PFSK-1 (cell line): Measurements from ENCODE around the gene CBX3.

Experiments
- FOXP2 ChIP-seq: optimal IDR thresholded peaks from 2 replicates; pipeline ENCODE3; 2011; ENCODE audit warnings: borderline replicate concordance, control low read depth, inconsistent platforms; ENCODE audit not compliant: insufficient read depth; ENCODE audit errors: extremely low read length, extremely low read depth
- POLR2AphosphoS5 ChIP-seq: IDR thresholded peaks from 2 replicates; pipeline ENCODE4 v1.6.1; 2012; ENCODE audit warnings: low read depth, mild to moderate bottlenecking, control low read depth, low read length, moderate library complexity
- SIN3A ChIP-seq: IDR thresholded peaks from 2 replicates; pipeline ENCODE4 v1.6.1; 2012; ENCODE audit warnings: mild to moderate bottlenecking, low read length, moderate library complexity, borderline replicate concordance; ENCODE audit not compliant: insufficient read depth
- TAF1 ChIP-seq: IDR thresholded peaks from 2 replicates; pipeline ENCODE4 v1.6.1; 2012; ENCODE audit warnings: low read length, control low read depth, borderline replicate concordance; ENCODE audit not compliant: insufficient read depth
- TF ChIP-seq, protein P1 (sequence below), 2 experiments: IDR thresholded peaks; 2 replicates each; pipeline versions ENCODE4 v1.6.1 to v1.8.0; 2011 to 2012; ENCODE audit warnings: low read depth in 2 of 2, low read length in 2 of 2, control low read depth in 1 of 2, inconsistent platforms in 1 of 2, mild to moderate bottlenecking in 1 of 2, moderate library complexity in 1 of 2; ENCODE audit not compliant: insufficient read depth in 1 of 2

CBX3 gene

GRCh38 chr7:26155531-26156375 lies 45.8 kb upstream of the CBX3 start:
- TF ChIP-seq TAF1 (no peak), POLR2AphosphoS5 (no peak), FOXP2 (no peak), SIN3A (no peak)
- TF ChIP-seq, protein P1, sequence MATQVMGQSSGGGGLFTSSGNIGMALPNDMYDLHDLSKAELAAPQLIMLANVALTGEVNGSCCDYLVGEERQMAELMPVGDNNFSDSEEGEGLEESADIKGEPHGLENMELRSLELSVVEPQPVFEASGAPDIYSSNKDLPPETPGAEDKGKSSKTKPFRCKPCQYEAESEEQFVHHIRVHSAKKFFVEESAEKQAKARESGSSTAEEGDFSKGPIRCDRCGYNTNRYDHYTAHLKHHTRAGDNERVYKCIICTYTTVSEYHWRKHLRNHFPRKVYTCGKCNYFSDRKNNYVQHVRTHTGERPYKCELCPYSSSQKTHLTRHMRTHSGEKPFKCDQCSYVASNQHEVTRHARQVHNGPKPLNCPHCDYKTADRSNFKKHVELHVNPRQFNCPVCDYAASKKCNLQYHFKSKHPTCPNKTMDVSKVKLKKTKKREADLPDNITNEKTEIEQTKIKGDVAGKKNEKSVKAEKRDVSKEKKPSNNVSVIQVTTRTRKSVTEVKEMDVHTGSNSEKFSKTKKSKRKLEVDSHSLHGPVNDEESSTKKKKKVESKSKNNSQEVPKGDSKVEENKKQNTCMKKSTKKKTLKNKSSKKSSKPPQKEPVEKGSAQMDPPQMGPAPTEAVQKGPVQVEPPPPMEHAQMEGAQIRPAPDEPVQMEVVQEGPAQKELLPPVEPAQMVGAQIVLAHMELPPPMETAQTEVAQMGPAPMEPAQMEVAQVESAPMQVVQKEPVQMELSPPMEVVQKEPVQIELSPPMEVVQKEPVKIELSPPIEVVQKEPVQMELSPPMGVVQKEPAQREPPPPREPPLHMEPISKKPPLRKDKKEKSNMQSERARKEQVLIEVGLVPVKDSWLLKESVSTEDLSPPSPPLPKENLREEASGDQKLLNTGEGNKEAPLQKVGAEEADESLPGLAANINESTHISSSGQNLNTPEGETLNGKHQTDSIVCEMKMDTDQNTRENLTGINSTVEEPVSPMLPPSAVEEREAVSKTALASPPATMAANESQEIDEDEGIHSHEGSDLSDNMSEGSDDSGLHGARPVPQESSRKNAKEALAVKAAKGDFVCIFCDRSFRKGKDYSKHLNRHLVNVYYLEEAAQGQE (IDR thresholded peaks at IDR 0.05; ENCODE audit: insufficient read depth in 1 of 2, low read depth in 2 of 2, low read length in 2 of 2) = no peak

- no peak for TF ChIP-seq SIN3A
- no peak for TF ChIP-seq FOXP2
Observed at GRCh38 chr7:26156451-26157420, 44.8 kb upstream of the CBX3 start.

DNA sequence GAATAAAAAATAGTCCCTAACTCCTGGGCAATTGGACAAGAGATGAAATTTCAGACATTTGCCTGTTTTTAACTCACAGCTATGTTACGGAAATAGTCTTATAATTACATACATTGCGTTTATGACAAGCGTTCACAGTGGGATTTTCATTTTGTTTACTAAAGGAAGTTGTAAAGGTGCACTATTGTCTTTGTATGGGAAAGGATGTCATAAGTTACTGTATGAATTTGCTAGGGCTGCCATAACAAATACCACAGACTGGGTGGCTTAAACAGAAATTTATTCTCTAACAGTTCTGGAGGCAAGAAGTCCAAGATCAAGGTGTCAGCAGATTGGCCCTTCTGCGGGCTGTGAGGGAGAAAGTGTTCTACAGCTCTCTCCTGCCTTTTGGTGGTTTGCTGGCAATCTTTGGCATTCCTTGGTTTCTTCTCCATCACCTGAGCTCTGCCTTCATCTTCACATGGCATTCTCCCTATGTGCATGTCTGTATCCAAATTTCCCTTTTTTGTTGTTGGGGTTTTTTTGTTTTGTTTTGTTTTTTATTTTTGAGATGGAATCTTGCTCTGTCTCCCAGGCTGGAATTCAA lies 43.9 kb upstream of the CBX3 start:
- TF ChIP-seq, protein P1 (IDR thresholded peaks at IDR 0.05; ENCODE audit: insufficient read depth in 1 of 2, low read depth in 2 of 2, low read length in 2 of 2) = no peak
- no peak for TF ChIP-seq POLR2AphosphoS5
- TF ChIP-seq TAF1 = no peak
- TF ChIP-seq SIN3A = no peak
- no peak for TF ChIP-seq FOXP2

DNA sequence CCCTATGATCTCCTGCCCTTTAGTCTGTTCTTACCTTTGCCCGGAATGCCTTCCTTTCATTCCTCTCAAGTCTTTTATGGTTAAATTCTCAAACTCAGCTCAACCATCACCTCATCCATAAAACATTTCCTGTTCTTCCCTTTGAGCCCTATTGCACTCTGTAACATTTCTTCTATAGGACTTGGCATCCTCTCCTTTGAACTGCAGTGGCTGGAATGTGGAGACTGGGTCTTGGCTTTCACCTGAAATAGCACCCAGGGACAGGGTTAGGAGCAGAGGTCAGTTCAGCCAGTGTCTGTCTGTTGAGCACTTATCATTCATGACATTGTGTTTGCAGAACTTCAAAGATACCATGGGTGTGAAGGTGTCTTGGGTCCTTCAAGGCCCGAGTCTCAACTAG lies 42.3 kb upstream of the CBX3 start:
- TF ChIP-seq FOXP2 (no peak), TAF1 (no peak), POLR2AphosphoS5 (no peak), SIN3A (no peak)
- TF ChIP-seq, protein P1 (IDR thresholded peaks at IDR 0.05; ENCODE audit: insufficient read depth in 1 of 2, low read depth in 2 of 2, low read length in 2 of 2) = no peak

- TF ChIP-seq POLR2AphosphoS5 (no peak), TAF1 (no peak), SIN3A (no peak), FOXP2 (no peak)
- TF ChIP-seq, protein P1 (IDR thresholded peaks at IDR 0.05; ENCODE audit: insufficient read depth in 1 of 2, low read depth in 2 of 2, low read length in 2 of 2) = no peak
Observed at GRCh38 chr7:26160896-26161295, 40.6 kb upstream of the CBX3 start.
